Measurements from ENCODE around the gene CYP11A1.

The CYP11A1 gene

GRCh38 chr15:74319596-74320351 lies 47.7 kb downstream of the CYP11A1 start:
- DNase-seq, result no peak

- DNase-seq, result no peak
These were observed 48.3 kb downstream of the CYP11A1 start for GRCh38 chr15:74319138-74319460.

DNA sequence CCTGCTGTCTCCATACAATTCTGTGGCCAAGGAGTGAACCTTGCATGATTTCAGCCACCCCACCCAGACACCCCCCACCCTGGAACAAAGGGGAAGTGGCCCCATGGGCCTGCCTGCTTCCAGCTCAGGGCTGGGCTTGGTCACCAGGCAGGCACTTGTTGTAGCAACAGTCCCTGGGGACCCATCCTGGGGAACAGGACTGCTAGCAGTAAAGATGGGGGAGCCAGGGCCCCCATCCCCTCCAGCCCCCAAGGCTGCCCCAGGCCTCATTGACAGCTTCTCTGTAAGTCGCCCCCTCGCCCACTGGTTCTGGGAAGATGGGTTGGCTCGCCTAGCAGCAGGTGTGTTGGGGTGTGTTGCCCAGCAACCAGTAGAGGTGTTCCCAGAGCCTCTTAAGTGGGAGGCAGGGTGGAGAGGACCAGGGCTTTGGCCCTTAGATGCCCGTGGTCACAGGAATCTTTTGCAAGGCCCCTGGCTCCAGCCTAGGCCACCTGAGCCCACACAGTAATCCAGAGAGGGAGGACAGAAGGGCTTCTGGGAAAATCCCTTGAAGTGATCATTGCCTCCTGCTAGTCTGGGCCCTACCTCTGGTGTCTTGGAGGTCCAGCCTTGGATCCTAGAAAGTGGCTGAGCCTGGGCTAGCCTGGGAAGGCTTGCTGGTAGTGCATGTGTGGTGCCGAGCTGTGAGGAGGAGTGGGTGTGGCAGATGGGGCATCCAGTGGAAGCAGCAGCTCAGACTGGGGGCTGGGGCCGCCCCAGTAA lies 48.9 kb downstream of the CYP11A1 start:
- DNase-seq, result peak; percentile 8

DNA sequence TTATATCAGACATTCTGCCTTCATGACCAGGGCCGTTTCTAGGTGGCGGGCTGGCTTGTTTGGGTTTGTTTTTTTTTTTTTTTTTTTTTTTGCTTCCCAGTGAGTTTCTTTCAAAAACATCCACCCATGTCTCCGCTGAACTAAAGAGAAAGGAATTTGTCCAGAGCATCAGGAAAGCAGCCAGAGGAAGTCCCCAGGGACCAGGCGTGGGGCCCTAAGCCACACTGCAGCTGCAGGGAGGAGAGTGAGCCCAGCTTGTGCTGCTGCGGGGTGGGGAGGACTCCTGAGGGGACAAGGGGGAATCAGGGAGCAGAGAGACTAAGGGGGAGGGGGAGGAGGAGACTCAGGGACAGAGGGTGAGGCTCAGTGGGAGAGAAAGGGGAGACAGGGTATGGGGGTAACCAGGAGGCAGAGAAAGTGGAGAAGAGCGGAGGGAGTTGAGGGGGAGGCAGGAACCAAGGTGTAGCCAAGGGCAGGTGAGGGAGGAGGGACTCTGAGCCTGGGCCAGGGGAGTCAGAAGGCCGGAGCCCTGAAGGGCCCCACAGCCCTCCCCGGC lies 49.5 kb downstream of the CYP11A1 start:
- no peak for DNase-seq

DNA sequence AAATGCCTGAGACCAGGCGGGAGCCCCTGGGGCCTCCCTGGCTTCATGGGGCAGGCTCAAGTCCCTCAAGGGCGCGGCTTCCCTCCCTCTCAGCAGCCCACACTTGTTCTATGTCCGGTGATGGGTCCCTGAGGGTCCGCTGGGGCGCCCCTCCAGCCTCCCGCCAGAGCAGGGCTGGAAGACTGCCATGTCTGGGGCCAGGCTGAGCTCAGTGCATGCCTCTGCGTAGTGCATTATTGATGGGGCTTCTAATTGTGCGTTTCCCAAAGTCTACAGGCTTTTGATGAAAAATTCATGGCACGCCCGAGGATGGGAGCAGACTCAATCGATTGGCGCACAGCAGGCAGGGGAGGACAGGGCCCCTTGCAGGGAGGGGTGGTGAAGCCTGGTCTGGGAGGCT lies 51.3 kb downstream of the CYP11A1 start:
- DNase-seq, result no peak

- no peak for DNase-seq
These were observed 51.8 kb downstream of the CYP11A1 start for GRCh38 chr15:74315626-74316025.

DNA sequence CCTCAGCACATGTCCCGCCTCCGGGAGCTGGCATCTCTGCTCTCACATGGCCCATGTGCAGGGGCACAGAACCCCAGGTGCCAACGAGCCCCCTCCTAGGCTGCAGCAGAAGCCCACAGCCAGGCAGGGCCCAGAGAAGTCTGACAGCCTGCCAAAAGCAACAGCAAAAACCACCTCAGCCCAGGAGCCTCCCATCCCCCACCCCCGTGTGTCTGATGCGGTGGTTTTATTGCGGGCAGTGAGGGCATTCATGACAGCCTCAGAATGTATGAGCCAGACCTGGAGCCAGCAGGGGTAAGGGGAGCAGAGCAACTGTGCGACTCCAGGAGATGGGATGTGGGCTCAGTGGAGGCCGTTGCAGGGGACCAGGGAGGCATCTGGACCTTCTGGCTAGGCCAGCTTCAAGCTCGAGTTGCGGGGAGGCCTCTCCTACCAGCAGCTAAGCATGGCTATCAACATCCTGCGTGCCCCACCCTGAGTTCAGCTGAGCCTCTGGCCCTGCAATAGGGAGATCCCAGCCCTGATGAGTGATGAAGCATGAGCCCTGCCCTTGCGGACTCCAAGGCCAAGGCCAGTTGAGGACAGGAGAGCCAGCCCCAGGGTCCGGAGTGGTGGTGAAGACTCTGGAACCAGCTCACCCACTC lies 52.5 kb downstream of the CYP11A1 start:
- DNase-seq, result peak; percentile 19

DNA sequence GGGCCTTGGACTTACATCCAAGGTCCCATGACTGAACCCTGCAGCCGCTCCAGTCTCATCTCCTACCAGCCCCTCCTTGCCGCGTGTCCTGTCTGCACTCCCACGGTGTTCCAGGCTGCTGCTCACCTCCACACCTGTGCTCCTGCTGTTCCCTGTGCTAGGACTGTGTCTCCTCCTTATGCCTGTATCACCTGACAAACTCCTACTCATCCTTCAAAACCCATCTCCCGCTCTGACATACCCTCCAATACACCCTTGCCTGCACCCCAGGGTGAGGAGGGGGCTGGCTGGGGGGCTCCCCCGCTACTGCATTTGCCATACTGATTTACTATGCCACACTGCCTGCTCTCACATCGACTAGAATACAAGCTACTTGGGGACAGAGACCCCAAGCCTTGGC lies 53.6 kb downstream of the CYP11A1 start:
- no peak for DNase-seq

DNA sequence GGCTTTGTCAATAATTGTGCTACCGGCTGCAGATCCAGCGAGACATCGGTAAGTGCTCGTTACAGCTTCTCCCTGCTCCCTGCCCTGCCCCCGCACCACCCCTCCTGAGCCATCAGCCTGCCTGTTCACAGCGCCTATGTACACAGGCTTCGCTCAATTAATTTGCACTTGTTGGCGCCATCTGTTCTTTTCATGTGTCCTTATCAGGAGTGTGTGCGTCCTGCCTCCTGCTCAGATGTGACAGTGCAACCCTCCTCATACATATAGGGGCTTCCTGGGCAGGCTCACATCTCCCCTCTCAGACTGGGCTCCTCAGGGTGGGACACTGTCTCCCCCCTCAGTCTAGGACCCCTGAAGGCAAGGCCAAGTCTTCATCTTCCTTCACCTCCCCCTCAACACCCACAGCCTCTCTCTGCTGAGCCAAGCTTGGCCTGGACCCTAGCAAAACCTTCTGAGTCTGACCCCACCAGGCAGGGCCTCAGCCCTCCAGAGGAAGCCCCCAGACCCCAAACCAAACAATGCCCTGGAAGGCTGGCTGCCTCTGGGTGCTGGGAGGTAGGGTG lies 54.9 kb downstream of the CYP11A1 start:
- no peak for DNase-seq

DNA sequence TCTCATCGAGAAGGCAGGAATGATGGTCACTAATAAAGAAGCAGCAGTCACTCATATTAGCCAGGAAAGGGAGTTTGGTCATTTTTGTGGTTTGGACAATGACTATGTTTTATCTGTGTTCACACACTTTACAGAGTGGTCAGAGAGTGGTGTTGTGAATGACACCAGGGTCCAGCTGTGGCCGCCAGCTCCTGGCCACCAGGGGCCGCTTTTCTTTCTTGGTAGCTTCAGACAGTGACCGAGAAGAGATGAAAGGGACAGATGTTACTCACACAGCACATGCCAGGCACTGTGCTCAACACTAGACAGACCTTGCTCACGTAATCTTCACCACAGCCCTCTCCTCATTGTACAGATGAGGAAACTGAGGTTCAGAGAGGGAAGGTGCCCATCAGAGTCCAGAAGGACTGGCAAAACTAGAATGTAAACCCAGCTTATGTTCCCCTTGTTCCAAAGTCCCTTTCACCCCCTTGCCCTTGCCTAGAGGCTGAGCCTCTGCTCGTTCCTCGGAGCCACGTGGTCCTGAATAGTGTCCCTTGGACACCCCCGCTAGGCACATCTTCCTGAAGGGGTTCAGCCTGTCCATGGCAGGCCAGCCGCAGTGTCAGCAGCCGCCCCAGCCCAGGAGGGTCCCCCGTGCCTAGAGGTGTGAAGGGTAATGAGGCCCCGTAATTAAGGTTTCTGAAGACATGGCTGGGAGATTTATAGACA lies 55.6 kb downstream of the CYP11A1 start:
- no peak for DNase-seq

GRCh38 chr15:74307827-74308811 lies 59.3 kb downstream of the CYP11A1 start:
- DNase-seq, result no peak

DNA sequence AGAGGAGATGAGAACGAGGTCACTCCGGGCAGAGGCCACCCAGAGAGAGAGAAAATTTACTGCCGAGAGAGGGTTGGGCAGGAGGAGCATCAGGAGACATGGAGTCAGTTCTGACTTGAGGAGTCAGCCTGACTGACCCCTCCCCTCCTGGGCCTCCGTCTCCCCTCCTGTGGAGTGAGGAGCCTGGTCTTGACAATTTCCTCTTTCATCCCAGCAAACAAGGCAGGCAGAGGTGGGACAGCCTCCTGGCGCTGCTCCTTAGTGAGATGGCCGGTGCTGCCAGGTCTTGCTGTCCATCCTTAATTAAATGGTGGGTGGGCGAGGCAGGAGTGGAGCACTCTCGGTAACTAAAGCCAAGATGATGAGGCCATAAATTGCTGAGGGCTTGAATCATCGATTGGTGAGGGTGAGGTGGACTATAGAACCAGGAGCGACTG lies 60.6 kb downstream of the CYP11A1 start:
- no peak for DNase-seq

GRCh38 chr15:74305687-74306086 lies 61.8 kb downstream of the CYP11A1 start:
- DNase-seq, result no peak

- no peak for DNase-seq
These were observed 63.0 kb downstream of the CYP11A1 start for GRCh38 chr15:74304431-74304830.

- DNase-seq, result no peak
These were observed 63.6 kb downstream of the CYP11A1 start for GRCh38 chr15:74303741-74304309.

DNA sequence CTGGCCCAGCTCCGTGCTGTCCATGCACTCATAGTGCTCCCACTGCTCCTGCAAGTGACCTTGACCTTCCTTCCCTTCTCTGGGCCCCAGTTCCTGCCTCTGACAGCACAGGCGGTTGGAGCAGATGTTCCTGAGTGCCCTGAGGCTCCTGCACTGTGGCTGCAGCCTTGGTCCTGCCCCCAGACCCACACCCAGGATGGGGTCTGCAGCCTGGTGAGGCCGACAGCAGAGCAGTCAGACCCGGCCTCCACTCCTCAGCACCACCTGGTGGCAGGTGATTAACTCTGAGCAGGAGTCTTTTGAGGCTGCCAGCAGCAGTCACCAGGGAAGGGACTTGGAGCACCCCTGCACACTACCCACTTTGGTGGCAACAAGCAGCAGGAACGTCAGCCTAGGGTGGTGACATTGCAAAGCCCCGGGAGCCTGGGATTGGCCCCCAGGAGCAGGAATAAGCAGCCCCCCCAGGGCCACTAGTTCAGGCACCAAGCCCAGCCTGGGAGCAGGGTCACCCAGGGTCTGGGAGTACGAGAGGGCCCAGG lies 64.6 kb downstream of the CYP11A1 start:
- DNase-seq, result no peak

DNA sequence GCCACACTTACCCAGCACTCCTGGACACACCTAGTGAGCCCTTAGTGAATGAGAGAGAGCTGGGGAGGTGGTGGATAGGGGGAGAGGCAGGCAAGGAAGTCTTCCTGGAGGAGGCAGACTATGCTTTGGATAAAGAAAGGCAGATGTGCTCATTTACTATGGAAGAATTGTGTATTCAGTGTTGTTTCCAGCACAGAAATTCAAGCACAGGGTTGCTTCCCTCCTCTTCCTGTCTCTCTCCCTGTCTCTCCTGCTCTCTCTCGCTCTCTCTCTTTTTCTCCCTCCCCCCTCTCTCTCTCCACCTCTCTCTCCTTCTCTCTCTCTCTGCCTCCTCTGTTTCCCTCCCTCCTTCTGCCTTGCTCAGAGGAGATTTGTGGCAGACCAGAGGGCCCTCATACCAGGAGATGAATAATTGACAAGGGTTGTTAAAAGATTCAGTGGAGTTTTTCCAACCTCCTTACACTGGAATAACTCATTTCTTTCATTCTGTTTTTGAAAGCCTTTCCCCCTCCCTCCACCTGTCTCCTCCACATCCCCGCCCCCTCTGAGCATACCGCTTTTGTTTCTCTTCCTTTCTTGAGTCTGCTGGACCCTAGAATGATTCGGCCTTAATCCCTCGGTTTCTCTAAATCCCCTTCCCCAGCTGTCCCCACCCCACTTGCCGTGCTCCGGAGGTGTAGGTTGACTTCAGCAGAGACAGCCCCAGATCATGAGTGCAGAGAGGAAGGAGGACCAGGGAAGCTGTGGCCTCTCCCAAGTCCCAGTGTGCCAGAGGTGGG lies 65.7 kb downstream of the CYP11A1 start:
- no peak for DNase-seq

DNA sequence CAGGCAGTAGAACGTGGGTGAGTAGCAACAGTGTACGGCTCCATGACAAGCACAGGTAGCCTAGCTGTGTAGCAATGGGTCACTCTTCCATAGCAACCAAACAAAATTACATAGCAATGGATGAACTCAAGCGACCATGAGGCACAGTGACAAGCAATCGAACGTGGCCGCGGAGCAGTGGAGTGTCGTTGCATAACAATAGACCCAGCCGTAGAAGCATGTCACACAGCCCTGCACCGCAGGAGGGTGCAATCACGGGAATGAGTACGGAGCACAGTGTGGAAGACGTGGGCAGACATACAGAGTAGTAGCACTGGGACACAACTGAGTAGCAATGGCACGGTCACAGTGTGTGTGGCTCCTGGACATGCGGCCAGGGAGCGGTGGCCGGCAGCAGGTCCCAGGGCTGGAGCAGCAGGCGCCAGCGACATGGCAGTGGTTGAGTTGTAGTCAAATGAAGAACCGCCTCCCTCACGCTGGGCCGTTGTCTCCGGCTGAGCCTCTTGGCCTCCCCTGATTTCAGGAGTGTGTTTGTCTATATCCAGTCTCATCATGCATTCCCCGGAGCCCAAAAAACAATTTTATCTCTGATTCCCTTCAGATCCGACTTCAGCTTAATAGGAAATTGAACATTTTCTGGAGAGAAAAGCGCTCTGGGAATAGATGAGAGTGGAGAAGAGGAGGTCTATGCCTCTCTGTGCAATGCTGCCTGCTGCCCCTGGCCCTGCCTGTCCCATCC lies 67.2 kb downstream of the CYP11A1 start:
- DNase-seq, result no peak

DNA sequence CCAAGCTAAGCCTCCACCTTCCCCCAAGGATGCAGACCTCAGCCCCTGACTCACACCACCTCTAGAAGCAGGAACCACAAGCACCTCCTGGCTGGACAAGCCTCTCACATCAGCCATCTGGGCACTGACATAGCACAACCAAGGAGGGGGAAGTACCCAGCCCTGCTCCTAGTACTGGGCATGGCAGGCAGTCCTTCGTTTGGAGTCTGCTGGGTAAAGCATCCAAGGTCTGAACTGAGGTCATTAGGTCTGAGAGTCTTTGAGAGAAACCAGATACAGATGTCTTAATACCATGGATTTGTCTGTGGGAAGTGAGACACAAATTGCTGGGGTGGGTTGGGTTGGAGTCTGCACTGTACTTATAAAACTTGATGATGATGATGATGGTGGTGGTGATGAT lies 69.6 kb downstream of the CYP11A1 start:
- DNase-seq, result no peak
